Mammary epithelial cell (primary cell): ENCODE measurements around the gene SLC35E1.

Experiments
- CTCF ChIP-seq, 2 donors: IDR thresholded peaks in 1 of 2; conservative IDR thresholded peaks in 1 of 2; 2 replicates each; pipeline ENCODE4 v1.5.1; 2011 to 2012; ENCODE audit warnings: inconsistent platforms in 2 of 2, low read length in 2 of 2, mild to moderate bottlenecking in 2 of 2, control low read depth in 1 of 2, low read depth in 1 of 2; ENCODE audit not compliant: insufficient read depth in 1 of 2; ENCODE audit errors: extremely low read depth in 1 of 2
- EZH2 ChIP-seq: IDR thresholded peaks from 2 replicates; pipeline ENCODE4 v1.6.1; 2012; ENCODE audit warnings: low read length, inconsistent platforms, borderline replicate concordance

- TF ChIP-seq CTCF (conservative IDR thresholded peaks at IDR 0.05 in 1 of 2, IDR thresholded peaks at IDR 0.05 in 1 of 2; ENCODE audit: extremely low read depth in 1 of 2, insufficient read depth in 1 of 2, low read depth in 1 of 2, low read length in 2 of 2) (no peak), EZH2 (no peak)
These were observed 21.9 kb upstream of the SLC35E1 start for GRCh38 chr19:16594131-16594586.
